T follicular helper cell (primary cell): ENCODE results near the gene BCL2.
"Not testable (repeated sequence)": the region's sequence is repeated elsewhere in the genome, so short reads cannot be mapped to it uniquely, and the experiment has no call there.

Experiments used
- DNase-seq: peaks from one replicate; pipeline ENCODE4 v3.0.0-alpha.2; 2020; ENCODE audit warnings: low read depth

BCL2 gene

GRCh38 chr18:63198868-63199742 is 120.5 kb downstream of the BCL2 start:
- DNase-seq, result no peak

GRCh38 chr18:63198098-63198760 is 121.3 kb downstream of the BCL2 start:
- DNase-seq, result no peak

- DNase-seq, result no peak
Measured at GRCh38 chr18:63197246-63197869, 122.2 kb downstream of the BCL2 start.

GRCh38 chr18:63195326-63196159 is 124.0 kb downstream of the BCL2 start:
- DNase-seq, result no peak

- no peak for DNase-seq
Measured at GRCh38 chr18:63192885-63193349, 126.7 kb downstream of the BCL2 start.

- no peak for DNase-seq
Measured at GRCh38 chr18:63192126-63192884, 127.3 kb downstream of the BCL2 start.

GRCh38 chr18:63191413-63191812 is 128.2 kb downstream of the BCL2 start:
- no peak for DNase-seq

- DNase-seq, result not testable (repeated sequence)
Measured at GRCh38 chr18:63190838-63191237, 128.7 kb downstream of the BCL2 start.

GRCh38 chr18:63189817-63190216 is 129.8 kb downstream of the BCL2 start:
- DNase-seq, result no peak

GRCh38 chr18:63189041-63189440 is 130.5 kb downstream of the BCL2 start:
- no peak for DNase-seq

- DNase-seq, result no peak
Measured at GRCh38 chr18:63187791-63188460, 131.6 kb downstream of the BCL2 start.

- no peak for DNase-seq
Measured at GRCh38 chr18:63187223-63187574, 132.4 kb downstream of the BCL2 start.

- DNase-seq, result no peak
Measured at GRCh38 chr18:63186520-63187222, 132.9 kb downstream of the BCL2 start.

- DNase-seq, result no peak
Measured at GRCh38 chr18:63185984-63186383, 133.6 kb downstream of the BCL2 start.

GRCh38 chr18:63183952-63184770 is 135.4 kb downstream of the BCL2 start:
- DNase-seq, result no peak

- DNase-seq, result no peak
Measured at GRCh38 chr18:63183378-63183777, 136.2 kb downstream of the BCL2 start.

GRCh38 chr18:63182861-63183260 is 136.7 kb downstream of the BCL2 start:
- DNase-seq, result no peak

- DNase-seq, result no peak
Measured at GRCh38 chr18:63182310-63182772, 137.2 kb downstream of the BCL2 start.
